UCSD-AML1 (cell line): ENCODE measurements around the gene KIF5C.

Source experiments
- DNase-seq: peaks from one replicate; lab custom pipeline; 2025; ENCODE audit not compliant: unreplicated experiment; lab: John Stamatoyannopoulos, UW

KIF5C gene

DNA sequence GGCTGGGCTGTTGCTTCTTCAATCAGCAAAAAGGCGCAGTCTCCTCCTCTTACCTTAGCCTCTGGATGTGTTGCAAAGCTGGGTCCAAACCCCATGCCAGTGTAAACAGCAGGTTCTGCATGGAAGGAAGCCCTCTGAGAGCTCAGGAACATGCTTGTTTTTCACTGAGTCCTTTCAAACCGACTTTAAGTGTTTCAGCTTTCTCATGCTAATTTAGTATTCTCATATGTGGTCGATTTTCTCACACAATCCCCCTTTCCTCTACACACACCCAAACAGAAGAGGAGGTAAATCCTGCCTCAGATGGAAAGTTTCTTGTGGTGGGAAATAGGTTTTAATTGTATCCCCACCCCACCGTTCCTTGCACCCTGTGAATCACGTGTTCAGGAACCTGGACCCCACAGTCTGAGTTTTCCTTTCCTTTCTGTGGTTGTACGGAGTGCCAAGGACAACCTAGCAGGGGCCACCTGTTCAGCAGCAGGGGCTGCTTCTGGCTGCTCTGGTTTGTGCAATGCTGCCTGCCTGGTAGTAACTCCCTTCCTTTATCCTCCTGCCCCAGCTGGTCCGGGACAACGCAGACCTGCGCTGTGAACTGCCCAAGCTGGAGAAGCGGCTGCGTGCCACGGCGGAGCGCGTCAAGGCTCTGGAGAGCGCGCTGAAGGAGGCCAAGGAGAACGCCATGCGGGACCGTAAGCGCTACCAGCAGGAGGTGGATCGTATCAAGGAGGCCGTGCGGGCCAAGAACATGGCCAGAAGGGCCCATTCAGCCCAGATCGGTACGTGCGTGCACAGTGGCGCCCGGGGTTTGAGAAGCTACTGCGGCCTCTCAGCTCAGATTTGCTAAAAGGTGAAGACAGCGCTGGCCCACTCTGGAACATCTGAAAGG lies 134.8 kb downstream of the KIF5C start:
- no peak for DNase-seq

DNA sequence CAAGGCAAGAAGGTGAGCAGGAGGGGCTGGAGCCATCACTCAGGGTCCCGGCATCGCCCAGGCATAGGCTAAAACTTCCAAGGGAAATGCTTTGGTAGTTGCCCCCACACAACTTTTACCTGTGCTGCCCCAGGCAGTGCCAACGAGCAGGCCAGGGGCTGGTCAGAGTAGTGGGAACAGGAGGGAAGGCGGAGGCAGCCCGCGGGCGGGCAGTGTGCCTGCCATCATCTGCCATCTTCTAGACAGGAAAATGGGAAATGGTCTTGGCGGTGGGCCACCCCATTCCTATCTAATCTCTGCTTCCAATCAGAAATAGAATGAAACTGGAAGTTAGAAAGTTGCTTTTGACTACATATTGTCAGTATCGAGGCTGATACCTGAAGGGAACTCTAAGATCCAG lies 137.5 kb downstream of the KIF5C start:
- no peak for DNase-seq

DNA sequence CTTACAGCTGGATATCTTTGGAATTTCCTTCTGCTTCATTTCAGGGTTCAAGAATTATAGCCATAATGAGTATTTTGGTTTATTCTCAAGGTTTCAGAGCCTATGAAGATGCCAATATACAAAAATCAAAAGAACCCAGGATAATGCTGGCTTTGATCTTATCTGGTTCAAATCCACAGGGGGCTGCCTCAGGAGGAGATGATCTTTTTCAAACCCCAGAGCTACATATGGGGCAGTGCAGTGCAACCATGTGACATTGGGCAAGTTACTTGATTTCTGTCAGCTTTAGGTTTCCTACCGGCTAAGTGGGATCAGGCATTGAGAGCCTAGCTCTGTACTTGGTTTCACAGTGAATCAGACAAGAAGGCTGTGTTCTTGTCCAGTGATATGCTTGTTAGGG lies 140.5 kb downstream of the KIF5C start:
- DNase-seq, result no peak

DNA sequence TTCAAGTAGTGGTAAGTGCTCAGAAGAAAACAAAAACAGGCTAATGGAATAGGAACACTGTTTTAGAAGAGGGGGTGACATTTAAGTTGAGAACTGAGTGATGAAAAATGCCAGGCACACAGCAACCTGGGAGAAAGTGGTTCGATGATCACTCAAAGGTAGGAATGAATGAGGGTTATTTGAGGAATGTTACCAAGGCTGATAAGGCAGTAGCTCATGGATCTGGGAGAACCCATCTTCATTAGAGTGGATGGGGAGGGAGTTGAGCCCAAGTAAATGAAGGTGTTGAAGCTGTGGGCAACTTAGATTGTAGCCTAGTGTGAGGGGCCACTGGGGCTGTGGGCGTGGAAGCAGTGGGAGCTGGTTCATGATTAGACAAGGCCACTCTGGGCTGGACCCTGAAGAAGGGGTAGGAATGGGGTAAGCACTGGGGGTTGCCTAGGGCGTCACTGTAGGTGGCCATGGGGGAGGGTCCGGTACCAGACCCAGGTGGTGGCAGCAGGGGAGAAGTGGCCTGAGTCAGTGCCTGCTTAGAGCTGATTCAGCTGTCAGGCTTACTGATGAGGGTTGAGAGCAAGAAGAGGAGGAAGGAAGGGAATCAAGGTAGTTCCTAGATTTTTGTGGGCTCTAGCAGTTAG lies 141.0 kb downstream of the KIF5C start:
- no peak for DNase-seq

DNA sequence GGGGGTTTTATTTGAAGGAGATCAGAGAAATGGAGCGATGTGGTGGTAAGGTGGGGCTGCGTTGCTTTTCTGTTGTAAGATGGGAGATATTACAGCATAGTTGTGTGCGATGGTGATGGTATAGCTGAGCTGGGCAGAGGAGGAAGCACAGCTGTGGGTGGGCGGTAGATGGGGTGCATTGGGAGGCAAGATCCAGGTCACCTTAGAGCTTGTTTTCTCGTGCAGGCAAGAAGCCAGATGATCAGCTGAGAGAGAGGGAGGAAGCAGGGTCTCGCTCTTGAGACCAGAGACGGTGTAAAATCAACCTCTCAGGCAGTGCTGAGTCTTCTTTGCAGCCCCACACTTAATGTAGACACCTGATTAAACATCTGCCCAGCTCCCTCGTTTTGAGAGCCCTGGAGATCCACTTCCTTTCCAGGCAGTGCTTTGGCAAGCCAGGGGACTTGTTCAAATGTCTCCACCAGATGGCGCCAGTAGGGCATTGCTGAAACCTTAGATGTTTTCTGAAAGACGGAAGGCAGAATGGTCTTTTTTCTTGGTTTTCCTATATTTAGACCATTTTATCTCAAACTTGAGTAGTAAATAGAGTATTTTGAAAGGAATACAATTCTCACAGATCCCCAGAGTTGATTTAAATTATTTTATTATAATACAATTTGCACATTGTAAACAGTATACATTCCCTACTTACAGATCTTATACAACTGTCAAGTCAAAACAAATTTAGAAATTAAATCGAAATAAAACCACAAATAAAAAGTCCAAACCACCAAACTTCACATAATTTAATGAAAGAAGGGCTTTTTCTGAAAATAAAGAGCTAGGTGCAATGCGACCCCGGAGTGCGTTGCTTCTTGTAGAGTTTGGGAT lies 142.3 kb downstream of the KIF5C start:
- peak; percentile 51 for DNase-seq

DNA sequence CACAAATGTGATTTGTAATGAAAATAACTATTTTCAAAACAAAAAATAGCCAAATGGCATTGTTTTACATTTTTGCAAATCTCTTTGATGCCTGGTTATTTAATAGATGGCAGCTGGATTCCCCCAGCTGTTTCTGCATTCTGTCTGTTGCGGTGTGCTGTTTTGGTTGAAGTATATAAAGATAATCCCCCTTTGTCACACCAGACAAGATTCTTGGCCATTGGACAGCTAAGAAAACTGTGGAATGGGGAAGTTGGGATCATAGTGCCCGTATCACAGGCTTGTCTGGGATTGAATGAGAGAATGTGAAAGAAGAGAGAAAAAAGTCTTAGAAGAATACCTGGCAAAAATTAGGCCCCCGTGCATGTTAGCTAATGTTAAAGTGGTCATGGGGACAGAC lies 144.0 kb downstream of the KIF5C start:
- no peak for DNase-seq

DNA sequence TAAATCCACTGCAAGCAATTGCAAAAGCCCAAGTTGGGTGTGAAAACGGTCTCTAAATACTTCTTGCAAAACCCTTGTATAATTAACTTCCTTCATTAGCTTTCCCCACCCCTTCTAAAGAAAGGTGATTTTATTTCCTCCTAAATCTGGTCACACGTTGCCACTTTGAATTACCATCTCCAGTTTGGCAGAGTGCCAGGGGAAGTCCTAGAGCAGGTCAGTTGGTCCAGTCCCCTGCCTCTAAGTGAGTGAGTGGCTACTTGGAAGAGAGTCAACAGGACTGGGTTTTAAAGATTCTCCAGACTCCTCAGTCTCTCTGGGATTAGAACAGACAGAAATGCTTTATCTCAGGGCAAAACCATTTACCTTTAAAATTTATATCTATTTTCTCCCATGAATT lies 144.7 kb downstream of the KIF5C start:
- no peak for DNase-seq

DNA sequence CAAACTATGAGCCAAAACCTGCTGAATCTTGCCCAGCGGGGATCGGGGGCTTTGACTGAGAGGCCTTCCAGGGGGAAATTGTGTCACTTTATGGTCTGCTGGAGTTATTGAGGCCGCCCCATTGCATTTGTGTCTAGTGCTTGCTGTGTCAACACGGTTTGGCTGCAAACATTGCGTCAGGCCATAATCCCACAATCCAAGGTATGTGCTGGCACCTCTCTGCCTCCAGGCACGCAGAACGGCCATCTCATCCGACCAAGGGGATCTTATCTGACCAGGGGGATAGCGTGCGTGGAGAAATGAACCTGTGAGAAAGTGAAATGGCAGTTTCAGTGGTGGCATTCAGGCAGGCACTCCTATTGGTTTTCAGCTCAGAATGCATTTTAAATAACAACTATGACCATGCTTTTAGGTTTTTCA lies 145.4 kb downstream of the KIF5C start:
- no peak for DNase-seq

DNA sequence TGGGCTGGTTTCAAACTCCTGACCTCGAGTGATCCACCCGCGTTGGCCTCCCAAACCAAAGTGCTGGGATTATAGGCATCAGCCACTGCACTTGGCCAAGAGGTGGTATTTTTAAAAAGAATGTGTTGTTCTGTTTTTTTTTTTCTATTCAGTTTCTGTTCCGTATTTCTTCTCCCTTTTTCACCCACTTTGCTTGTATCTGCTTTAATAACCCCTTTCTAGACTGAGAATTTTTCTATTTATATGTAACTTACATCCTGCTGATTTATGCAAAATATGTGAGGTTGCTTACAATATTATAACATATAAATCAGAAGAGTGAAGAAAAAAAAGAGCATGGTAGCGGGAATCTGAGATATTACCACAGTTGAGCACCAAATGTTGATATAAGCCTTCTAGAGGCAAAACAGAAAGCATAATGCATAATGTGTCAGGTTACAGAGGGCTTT lies 146.3 kb downstream of the KIF5C start:
- no peak for DNase-seq

DNA sequence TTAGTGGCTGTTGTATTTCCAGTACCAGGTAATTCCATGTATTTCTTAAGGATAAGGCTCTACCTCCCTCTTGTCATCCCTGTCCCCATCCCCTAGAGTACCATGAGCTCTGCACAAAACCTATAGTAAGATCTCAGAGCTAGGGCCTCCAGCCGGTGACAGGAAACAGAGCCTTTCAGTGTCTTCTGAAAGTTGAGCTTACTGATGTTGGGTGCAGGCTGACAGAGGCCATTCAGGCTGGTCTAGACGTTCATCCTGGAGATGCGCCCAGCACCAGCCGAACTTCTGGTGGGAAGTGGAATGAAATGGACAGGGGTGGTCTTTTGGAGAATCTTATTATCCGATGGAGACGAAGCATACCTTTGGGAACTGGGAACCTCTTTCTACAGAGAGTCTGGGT lies 146.7 kb downstream of the KIF5C start:
- DNase-seq, result no peak

DNA sequence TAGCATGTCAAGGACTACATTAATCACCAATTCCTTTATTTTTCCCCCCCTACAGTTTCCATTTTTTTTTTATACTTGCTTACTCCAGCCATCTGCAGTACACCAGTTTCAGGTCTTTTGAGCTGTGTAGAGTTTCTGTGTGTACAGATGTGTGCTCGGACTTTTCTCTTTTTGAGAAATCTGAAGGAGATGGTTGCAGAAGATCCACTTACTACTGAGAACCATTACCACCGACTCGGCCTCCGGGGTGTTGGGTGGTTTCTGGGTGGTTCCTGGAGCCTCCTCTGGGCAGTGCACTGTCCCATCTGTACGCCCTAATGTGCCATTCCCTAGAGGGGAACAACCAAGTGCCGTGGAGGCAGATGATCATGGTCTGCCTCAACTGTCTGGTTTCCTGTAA lies 148.1 kb downstream of the KIF5C start:
- no peak for DNase-seq

DNA sequence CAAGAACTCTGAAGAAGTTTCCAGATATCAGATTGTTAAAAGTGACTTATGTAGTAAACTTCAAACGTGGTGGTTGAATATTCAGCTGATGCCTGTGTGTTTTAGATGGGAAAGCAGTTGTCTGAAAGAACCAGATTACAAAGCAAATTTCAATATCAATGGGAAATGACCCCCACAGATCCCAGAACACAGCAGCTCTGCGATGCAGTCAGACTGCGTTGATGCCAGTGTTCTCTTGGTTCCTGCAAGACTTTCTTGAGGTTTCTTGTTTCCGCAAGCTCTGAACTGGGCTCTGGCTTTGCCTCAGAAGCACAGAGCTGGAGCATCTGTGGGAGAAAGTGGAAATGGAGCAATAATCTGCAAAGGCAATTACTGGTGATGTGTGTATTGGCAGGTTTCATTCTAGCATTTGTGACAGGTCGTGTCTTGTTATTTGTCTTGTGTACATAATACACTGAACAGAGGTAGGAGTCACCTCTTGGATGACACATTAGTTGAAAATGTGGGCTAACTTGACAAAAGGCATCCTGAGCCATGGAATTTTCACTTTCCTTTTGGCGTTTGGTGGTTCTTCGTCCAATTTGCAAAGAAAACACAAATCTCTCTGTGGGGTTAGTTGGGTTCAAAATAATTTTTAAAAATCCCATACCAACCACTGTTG lies 152.7 kb downstream of the KIF5C start:
- no peak for DNase-seq

DNA sequence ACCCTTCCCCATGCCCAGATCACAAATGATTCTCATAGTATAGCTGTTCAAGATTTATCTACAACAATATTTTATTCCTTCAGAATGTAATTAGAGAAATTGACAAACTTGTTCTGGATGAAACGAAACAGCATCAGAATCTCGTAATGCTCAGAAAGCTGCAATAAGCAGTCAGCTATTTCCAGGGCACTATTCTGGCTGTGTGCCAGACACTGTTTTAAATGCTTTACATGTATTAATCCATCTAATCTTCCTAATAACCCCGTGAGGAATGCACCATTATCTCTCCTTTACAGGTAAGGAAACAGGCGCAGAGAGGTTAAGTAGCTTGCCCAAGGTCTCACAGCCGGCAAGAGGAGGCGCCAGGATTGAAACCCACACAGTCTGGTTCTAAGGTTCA lies 153.3 kb downstream of the KIF5C start:
- DNase-seq, result no peak

DNA sequence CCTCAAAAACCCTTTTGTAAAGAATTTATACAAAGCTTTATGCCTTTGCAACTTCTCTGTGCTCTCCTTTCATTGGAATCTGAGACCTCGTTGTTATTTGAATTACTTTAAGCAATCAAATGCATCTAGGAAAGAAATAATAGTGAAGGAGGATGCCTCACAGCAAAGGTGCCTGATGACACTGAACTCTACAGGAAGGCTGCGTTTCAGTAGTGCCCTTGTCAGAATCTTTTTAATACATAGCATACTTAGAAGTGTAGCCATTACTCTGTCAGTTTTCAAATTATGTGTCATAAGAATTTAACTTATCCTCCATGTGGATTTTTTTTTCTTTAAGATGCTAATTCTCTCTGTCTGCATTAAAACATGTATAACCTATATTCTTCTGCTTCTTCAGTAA lies 153.9 kb downstream of the KIF5C start:
- no peak for DNase-seq

DNA sequence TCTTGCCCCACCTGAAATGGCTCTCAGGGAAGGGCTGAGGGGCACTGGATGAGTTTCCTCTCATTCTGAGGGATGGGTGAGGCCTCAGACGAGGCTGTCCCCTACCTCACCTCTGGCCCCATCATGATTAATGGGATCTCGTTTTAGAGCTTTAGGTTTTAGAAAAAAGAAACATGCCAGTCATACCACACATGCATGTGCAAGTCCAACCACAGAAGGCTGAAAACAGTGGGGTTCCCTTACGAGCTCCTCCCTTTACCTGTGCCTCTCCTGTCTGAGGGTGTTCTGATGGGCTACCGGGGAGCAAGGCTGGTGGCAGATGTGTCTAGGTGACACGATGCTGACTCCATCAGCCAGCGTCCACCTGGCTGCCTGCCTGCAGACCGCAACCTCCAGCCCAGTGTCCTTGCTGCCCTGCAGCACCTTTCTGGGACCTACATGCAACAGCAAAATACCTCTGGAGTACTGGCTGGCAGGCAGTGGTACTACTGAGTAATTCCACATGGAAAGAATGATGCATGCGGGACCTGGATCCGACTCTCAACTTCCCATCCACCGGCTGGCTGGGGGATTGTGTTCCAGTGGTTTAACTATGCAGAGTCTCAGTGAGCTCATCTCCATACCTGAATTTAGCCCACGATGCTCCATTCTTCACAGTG lies 154.4 kb downstream of the KIF5C start:
- DNase-seq, result no peak

DNA sequence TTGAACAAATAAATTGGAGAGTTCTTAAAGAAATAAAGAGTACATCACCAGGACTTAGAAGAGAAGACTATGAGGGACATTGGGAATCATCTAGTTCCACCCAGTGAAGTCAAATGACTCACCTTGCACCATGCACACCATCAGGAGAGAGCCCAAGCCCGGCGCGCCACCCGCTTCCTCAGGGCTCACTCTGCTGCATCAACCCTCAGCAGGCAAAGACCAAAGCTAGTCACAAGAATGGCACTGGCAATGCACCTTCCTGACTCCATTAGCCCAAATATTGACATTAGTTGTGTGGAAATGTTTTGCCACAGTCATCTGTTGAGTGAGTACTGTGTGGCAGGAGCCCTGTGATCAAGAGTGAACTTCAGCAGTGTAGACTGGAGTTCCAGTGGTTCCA lies 156.4 kb downstream of the KIF5C start:
- DNase-seq, result no peak

DNA sequence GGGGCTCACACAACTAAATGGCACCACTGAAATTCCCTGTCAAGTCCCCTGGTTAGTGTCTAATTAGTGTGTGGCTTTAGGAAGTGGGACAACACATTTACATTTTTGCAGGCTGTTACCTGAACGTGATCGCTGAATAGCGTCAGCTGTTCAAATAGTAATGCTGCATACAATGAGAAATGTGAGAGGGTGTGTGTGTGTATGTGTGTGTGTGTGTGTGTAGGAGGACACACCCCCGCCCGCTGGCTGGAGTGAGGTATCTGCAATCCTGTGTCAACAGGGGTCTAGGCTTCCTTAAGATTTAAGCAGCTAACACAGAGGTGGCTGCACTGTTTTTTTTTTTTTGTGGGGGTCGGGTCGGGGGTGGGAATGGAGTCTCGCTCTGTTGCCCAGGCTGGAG lies 158.7 kb downstream of the KIF5C start:
- no peak for DNase-seq

DNA sequence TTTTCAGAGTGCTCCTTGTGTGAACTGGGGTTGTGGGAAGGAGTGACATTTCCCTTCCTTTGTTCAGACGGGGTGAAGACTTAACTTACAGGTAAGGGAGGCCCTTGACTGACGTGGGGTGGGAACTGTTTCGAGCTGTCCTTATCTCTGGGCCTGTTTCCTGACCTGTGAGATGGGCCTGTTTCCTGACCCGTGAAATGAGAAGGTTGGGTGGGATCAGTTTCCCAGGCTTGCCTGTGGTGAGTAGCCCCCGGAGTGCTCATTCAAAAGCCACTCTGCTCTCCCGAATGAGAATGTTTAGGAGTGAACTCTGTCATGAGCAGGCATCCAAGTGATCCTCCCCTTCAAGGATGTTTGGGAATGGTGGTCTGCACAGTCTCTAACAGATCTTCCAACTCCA lies 159.4 kb downstream of the KIF5C start:
- DNase-seq, result no peak

DNA sequence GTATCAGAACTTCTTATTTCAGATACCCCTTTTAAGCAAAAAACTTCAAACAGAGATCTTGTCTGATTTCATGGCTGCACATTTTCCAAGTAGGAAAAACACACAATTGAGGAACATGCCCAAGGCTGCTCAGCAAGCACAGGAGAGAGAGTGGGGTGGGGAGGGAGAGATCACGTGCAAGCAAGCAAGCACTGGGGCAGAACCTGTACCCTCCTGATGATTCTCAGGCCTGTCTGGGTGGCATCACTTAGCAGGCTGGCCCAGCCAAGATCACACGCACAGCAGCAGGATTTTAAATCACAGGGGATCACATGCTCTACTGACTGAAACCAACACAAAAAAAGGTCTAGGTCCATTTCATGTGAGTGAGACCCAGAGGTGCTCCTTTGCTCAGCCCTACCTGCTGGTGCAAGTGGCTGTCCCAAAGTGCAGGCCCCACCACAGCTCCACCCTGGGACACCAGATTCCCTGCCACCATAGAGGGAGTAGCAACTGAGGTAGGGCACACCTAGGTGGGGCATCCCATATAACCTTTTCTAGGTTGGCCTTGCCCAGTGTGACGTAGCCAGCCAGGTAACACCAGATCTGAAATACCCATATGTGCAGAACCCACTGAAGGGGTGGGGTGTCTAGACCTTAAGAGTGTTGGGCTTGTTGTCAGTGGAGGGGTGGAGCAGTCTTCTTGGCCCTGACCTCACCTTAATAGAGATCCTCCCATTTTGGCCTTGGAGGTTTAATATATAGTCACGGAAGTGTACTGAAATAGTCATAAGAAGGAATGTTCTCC lies 161.7 kb downstream of the KIF5C start:
- DNase-seq, result no peak

DNA sequence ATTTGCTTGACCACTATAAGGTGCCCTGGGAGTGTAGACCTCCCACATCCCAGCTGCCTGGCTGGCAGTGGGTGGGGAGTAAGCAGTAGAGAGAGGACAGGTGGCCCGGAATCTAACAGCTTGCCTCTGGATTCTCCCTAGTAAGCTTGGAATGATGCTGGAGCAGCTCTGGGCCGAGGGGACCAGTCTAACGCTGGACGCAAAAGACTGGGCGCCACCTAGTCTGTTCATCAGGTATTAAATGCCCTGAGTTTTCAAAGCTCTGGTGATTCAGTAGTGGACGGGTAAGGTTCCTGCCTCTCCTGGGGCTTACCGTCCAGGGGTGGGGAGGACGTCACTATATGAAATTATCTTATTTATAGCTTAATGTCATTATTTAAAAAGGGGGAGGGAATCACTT lies 162.8 kb downstream of the KIF5C start:
- no peak for DNase-seq
